Measurements from ENCODE around the gene IGLL1.
"Not testable (repeated sequence)": the region's sequence is repeated elsewhere in the genome, so short reads cannot be mapped to it uniquely, and the experiment has no call there.

The IGLL1 gene

DNA sequence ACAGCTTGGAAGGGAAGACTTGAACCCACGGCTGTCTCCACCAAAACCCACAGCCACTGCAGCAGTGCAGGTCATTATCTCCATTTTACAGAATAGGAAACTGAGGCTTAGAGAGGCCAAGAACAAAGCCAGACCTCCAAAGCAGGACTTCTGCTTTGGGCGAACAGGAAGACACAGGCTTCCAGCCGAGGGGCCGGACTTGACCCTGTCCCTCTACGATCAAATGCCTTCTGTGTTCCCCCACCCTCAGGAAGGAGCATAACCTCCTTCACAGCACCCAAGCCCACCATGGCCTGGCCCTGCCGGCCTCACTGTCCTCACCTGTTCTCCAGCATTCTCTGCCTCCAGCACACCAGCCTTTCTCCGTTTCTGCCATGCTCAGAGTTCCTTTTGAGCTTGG lies 15.8 kb downstream of the IGLL1 start:
- no peak for DNase-seq (ENCODE audit: low read depth in 1 of 2, low spot score in 1 of 2)

DNA sequence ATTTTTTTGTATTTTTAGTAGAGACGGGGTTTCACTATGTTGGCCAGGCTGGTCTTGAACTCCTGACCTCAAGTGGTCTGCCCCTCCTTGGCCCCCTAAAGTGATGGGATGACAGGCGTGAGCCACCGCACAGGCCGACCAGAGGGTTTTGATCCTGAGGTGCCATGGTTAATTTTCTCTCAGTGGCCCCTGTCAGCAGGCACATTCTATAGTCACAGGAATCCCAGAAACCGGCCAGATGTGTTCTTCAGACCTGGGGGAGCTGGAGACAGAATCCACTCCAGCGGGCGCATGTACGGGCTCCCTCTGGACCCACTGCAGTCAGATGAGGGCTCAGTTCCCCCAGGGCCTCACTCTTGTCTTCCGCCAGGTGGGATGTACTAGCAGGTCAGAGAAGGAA lies 17.0 kb downstream of the IGLL1 start:
- DNase-seq (ENCODE audit: low read depth in 1 of 2, low spot score in 1 of 2), result no peak

DNA sequence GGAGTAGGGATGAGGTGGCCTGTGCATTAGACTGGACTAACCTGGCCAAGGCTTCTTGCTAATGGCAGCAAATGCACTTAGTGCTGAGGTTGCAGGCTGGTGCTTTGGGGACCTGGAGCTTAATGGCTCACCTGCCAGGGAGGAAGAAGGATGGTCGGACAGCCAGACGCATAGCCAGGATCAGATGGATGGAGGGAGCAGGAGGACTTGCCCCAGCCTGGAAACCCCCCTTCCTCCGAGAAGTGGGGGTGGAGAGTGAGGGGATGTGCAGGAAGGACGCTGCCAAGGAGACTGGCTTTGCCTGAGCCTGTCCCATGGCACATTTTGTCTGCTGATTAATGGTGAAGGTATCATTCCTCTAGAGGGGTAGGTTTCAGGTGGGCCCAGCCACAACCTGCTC lies 17.9 kb downstream of the IGLL1 start:
- DNase-seq (ENCODE audit: low read depth in 1 of 2, low spot score in 1 of 2), result no peak

DNA sequence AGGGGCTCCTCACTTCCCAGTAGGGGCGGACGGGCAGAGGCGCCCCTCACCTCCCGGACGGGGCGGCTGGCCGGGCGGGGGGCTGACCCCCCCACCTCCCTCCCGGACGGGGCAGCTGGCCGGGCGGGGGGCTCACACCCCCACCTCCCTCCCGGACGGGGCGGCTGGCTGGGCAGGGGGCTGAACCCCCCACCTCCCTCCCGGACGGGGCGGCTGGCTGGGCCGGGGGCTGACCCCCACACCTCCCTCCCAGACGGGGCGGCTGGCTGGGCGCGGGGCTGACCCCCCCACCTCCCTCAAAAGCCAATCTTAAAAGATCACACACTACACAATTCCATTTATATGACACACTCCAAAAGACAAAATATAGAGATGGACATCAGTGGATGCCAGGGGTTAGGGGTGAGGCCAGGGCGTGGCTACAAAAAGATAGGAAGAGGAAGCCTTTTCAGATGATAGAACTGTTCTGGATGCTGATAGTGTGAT lies 19.0 kb downstream of the IGLL1 start:
- not testable (repeated sequence) for DNase-seq (ENCODE audit: low read depth in 1 of 2, low spot score in 1 of 2)

DNA sequence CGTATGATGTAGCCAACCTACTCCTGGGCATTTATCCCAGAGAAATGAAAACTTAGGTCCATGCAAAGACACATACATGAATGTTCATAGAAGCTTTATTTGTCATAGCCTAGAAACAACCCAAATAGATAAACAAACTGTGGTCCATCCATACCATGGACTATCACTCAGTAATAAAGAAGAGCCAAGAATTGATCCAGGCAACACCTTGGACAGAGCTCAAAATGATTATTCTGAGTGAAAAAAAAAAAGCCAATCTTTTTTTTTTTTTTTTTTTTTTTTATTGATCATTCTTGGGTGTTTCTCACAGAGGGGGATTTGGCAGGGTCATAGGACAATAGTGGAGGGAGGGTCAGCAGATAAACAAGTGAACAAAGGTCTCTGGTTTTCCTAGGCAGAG lies 19.9 kb downstream of the IGLL1 start:
- not testable (repeated sequence) for DNase-seq (ENCODE audit: low read depth in 1 of 2, low spot score in 1 of 2)

DNA sequence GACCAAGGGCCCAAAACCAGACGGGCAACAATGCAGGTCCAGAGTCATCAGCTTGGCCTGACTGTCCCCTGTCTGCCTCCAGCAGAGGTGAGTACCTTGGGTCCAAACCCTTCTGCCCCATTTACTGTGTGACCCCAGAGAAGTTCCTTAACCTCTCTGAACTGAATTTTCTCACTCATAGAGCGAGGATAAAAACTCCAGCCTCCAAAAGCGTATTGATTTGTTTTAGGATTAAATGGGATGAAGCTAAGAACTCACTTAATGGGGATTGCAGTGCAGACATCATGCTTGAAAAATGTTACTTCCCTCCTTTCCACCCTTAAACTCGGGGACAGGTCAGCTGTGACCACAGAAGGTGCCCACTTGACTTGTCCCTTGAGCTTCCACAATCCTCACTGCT lies 22.6 kb downstream of the IGLL1 start:
- no peak for DNase-seq (ENCODE audit: low read depth in 1 of 2, low spot score in 1 of 2)

DNA sequence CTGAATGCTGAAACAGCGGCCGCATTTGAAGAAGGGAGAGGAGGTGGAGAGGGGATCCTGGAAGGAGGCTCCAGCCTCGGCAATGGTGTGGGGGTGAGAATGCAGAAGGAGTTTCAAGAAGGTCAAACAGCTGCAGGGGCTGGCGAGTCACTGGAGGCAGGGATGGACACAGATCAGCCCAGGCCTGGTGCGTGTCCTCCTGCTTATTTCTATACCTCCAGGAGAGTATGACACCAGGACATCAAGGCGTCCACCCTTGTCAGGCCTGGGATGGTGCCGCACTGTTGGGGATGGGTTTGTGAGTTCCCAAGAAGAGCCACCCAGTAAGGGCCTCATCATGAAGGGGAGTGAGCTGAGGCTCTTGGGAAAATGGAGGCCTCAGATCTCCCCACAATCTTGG lies 23.1 kb downstream of the IGLL1 start:
- DNase-seq (ENCODE audit: low read depth in 1 of 2, low spot score in 1 of 2), result no peak

DNA sequence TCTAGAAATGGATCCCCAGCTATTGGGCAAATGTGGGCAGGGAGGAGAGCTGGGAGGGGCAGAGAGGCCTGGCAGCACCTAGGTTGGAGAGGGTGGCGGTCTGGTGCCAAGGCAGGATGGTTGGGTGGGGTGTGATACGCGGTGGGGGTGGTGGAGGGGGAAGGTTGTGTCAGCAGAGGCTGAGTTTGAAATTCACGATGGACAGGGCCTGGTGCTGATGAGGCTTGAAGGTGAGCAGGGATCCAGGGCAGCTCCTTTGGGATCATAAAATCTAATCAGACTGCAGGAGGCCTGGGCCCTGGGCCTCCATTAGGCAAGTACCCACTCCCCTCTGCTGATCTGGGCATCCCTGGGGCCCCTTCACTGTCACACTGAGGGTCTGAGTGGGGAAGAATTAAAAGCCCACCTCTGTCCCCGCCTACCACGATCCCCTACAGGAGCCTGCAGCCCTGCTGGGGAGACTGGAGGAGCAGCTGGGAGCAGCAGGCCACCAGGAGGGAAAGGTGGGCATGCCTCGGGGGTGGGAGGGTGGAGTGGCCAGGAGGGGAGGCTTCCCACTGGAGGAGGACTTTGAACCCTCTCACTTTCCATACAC lies 24.0 kb downstream of the IGLL1 start:
- DNase-seq (ENCODE audit: low read depth in 1 of 2, low spot score in 1 of 2), result no peak

DNA sequence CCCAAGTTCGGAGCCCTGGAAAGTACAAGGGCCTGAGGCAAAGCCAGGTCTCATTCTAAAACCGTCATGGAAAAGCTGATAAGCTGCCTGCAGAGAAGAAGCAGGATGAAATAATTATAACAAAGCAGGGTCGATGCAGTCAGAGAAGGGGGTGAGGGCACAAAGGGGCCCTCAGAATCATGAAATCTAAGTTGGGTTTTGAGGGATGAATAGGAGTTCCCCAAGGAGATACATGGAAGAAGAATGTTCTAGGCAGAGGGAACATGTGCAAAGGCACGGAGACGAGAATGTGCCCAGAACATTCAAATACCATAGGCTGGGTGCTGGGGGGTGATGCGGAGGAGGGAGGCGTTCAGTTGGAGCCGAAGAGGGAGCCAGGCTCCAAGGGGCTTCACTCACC lies 25.0 kb downstream of the IGLL1 start:
- DNase-seq (ENCODE audit: low read depth in 1 of 2, low spot score in 1 of 2), result no peak

DNA sequence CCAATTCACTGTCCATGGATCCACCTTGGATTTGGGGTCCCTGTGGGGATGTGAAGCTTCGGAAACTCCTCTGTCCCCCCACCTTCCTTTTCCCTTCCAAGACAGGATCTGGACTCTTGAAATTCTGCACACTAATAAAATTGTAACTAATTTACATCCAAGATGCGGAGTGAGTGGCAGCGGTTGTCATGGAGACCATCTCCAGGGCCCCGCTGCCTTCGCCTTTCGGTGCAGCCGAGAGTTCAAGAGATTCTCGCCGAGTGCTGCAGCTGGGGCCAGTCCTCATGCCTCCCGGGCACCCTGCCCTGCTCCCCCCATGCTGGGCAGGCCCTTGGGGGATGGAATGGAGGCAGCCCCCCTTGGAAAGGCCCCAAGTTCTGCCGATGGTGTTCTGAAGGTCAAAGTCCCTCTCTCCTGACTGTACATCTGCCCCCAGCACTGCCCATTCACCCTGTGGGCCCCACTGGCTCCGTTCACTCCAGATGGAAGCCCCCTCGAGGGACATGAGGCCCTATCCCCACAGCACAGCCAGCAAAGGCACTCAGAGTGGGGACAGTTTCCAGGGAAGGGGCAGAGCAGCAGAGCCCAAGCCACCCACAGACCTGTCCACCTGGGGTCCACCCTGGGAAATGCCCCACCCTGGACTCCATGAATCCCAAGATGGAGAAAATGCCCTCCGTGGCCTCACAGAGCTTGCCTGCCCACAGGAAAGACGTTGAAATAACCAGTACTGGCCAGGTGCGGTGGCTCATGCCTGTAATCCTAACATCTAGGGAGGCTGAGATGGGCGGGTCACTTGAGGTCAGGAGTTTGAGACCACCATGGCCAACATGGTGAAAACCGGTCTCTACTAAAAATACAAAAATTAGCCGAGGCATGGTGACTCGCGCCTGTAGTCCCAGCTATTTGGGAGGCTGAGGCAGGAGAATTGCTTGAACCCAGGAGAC lies 25.9 kb downstream of the IGLL1 start:
- no peak for DNase-seq (ENCODE audit: low read depth in 1 of 2, low spot score in 1 of 2)

DNA sequence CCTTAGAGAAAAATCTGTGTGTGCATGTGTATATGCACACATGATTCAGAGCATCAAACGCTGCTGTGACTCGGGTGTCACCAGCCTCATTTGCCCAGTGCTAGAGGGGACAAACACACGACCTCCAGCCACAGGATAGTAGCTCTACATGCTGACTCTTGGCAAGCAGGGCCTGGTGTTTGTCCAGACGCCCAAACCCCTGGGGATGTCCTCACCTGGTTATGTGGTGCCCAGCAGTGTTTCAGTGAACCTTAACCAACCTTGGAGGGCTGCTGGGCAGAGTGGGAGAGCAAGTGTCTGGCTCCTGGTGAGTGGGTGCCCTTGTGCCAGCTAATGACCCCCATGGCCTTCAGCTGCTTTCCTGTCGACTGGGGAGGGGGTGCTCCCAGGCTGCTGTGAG lies 26.7 kb downstream of the IGLL1 start:
- no peak for DNase-seq (ENCODE audit: low read depth in 1 of 2, low spot score in 1 of 2)

DNA sequence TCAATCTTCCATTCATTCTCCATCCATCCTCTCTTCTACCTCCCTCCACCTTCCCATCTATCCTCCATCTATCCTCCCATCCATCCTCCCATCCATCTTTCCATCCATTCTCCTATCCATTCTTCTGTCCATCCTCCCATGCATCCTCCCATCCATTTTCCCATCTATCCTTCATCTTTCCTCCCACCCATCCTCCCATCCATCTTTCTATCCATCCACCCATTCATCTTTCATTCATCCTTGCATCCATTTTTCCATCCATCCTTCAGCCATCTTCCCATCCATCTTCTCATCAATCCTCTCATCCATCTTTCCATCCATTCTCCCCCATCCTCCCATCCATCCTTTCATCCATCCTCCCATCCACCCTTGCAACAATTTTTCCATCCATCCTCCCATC lies 27.5 kb downstream of the IGLL1 start:
- DNase-seq (ENCODE audit: low read depth in 1 of 2, low spot score in 1 of 2), result no peak

DNA sequence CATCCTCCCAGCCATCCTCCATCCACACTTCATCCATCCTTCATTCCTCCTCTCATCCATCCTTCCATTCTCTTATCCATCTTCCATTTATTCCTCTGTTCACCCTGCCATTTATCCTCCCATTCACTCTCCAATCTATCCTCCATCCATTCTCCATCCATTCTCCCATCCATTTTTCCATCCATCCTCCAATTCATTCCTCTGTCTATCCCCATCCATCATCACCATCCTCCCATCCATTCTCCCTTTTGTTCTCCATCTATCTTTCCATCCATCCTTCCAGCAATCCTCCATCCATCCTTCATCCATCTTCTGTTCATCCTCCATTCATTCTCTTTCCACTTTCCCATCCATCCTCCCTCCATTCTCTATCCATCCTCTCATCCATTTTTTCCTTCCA lies 28.7 kb downstream of the IGLL1 start:
- DNase-seq (ENCODE audit: low read depth in 1 of 2, low spot score in 1 of 2), result no peak

DNA sequence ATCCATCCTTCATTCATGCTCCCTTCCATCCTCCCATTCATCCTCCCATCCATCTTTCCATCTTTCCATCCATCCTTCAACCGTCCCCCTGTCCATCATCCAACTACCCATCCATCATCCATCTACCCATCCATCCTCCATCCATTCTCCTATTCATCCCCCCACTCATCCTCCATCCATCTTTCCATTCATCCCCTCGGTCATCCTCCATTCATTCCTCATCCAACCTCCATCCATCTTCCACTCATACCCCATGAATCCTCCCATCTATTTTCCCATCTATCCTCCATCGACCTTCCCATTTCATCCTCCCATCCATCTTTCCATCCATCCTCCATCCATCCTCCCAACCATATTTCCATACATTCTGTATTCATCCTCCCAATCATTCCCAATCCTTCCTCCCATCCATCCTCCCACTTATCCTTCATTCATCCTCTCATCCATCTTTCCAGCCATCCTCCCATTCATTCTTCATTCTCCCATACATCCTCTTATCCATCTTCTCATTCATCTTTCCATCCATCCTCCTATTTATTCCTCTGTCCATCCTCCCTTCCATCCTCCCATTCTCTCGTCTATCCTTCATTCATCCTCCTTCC lies 29.9 kb downstream of the IGLL1 start:
- DNase-seq (ENCODE audit: low read depth in 1 of 2, low spot score in 1 of 2), result no peak

DNA sequence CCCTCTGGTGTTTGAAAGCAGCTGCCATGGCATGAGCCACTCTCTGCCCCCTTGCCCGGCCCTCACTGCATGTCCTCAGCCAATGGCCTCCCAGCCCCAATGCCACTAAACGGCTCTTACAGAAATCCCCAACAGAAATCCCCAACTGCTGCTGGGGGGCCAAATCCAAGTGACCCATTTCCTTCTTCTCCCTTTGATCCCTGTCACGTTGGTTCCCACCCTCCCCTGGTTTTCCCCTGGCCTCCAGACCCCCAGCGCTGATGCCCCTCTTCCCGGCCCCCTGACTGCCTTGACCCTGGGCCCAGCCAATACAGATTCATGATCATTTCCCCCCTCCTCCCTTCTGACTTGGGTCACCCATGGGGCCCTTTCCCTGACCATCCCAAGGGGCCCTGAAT lies 30.9 kb downstream of the IGLL1 start:
- no peak for DNase-seq (ENCODE audit: low read depth in 1 of 2, low spot score in 1 of 2)

DNA sequence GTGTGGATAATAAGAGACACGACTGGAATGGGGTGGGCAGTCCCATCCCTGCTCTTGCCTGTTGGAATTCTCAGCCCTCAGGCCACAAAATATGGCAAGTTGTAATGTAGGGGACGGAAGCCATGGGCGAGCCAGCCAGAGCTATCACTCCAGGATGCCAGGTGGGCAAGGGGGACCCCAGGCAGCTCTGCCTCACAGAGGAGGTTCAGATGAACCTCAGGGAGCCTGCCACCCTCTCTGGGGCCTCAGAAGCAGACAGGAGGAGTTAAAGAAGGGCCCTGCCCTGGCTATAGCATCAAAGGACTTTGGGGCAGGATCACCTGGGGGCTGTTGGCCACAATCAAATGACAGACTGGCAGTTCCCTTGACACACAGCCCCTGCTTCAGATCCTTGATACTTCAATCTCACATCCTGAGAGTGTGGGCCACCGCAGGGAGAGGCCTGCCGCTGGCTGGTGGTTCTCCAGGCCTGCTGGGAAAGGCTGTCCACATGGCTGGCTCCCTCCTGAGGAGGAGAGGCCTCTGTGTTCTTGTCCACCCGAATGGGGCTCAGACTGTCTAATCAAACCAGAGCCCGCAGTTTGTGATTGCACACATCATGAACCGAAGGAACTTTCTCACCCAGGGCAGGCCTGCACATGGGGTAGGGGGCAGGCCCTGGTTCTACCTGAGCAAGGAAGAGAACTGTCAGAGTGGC lies 31.4 kb downstream of the IGLL1 start:
- DNase-seq (ENCODE audit: low read depth in 1 of 2, low spot score in 1 of 2), result no peak

DNA sequence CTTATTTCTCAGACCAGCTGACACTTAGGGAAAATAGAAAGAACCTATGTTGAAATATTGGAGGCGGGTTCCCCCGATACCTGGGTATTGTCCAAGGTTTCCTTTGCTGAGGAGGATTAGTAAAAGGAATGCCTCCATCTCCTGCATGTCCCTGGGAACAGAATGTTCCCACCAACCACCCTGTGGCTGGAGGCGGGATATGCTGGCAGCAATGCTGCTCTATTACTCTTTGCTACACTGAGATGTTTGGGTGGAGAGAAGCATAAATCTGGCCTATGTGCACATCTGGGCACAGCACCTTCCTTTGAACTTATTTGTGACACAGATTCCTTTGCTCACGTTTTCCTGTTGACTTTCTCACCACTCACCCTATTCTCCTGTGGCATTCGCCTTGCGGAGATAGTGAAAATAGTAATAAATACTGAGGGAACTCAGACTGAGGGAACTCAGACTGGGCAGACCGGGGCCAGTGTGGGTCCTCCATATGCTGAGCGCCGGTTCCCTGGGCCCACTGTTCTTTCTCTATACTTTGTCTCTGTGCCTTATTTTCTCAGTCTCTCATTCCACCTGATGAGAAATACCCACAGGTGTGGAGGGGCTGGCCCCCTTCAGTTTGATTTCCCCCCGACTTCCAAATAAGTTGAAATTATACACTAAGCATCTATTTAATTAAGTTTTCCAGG lies 32.1 kb downstream of the IGLL1 start:
- DNase-seq (ENCODE audit: low read depth in 1 of 2, low spot score in 1 of 2), result no peak

DNA sequence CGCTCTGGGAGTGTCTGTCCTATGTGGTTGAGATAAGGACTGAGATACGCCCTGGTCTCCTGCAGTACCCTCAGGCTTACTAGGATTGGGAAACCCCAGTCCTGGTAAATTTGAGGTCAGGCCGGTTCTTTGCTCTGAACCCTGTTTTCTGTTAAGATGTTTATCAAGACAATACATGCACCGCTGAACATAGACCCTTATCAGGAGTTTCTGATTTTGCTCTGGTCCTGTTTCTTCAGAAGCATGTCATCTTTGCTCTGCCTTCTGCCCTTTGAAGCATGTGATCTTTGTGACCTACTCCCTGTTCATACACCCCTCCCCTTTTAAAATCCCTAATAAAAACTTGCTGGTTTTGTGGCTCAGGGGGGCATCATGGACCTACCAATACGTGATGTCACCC lies 32.7 kb downstream of the IGLL1 start:
- not testable (repeated sequence) for DNase-seq (ENCODE audit: low read depth in 1 of 2, low spot score in 1 of 2)

DNA sequence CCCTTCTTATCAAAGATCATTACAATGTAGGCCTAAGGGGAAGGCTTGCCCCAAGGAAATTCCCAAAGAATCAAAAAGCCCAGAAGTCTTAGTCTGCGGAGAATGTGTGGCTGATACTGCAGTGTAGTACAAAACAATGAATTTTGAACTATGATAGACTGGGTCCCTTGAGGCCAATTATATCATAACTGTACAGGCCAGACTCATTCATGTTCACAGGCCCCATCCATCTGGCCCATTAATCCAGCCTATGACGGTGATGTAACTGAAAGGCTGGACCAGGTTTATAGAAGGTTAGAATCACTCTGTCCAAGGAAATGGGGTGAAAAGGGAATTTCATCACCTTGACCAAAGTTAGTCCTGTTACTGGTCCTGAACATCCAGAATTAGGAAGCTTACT lies 35.2 kb downstream of the IGLL1 start:
- no peak for DNase-seq (ENCODE audit: low read depth in 1 of 2, low spot score in 1 of 2)

DNA sequence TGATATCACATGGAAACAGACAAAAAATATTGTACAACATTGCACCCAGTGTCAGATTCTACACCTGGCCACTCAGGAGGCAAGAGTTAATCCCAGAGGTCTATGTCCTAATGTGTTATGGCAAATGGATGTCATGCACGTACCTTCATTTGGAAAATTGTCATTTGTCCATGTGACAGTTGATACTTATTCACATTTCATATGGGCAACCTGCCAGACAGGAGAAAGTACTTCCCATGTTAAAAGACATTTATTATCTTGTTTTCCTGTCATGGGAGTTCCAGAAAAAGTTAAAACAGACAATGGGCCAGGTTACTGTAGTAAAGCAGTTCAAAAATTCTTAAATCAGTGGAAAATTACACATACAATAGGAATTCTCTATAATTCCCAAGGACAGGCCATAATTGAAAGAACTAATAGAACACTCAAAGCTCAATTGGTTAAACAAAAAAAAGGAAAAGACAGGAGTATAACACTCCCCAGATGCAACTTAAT lies 36.5 kb downstream of the IGLL1 start:
- not testable (repeated sequence) for DNase-seq (ENCODE audit: low read depth in 1 of 2, low spot score in 1 of 2)

DNA sequence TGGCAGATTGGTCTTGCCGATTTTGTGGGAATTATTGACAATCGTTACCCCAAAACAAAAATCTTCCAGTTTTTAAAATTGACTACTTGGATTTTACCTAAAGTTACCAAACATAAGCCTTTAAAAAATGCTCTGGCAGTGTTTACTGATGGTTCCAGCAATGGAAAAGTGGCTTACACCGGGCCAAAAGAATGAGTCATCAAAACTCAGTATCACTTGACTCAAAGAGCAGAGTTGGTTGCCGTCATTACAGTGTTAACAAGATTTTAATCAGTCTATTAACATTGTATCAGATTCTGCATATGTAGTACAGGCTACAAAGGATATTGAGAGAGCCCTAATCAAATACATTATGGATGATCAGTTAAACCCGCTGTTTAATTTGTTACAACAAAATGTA lies 37.2 kb downstream of the IGLL1 start:
- DNase-seq (ENCODE audit: low read depth in 1 of 2, low spot score in 1 of 2), result no peak
